CD4-positive, alpha-beta memory T cell (primary cell): Measurements from ENCODE around the gene ITPRID2. TPM values are rescaled to one million over a fixed set of nuclear protein-coding genes. Genes with fewer than 3 reads are reported as not detected.

Source experiments
- CTCF ChIA-PET: fragments of 350-600 bp; sonication (Branson Sonifier 250); formaldehyde crosslinking; loops from one replicate; lab custom pipeline; 2021; ENCODE audit warnings: inconsistent platforms; ENCODE audit not compliant: partially characterized antibody; lab: Charles Lee
- POLR2A ChIA-PET: fragments of 350-600 bp; sonication (Branson Sonifier 250); formaldehyde crosslinking; loops from one replicate; lab custom pipeline; 2021; ENCODE audit not compliant: partially characterized antibody; lab: Charles Lee
- DNase-seq, 5 donors: peaks; one replicate each; pipeline versions ENCODE4 v3.0.0 to v3.0.0-alpha.2; 2020 to 2022; ENCODE audit warnings: mixed read lengths in 1 of 5
- H3K27ac ChIP-seq: one replicate; pipeline ENCODE4 v1.7.0; 2013; ENCODE audit warnings: low read depth, low read length
- H3K27me3 ChIP-seq: 2 replicates; pipeline ENCODE4 v1.7.0; 2013; ENCODE audit warnings: mild to moderate bottlenecking, low read length, moderate library complexity; ENCODE audit not compliant: insufficient read depth
- H3K36me3 ChIP-seq: 2 replicates; pipeline ENCODE4 v1.7.0; 2013; ENCODE audit warnings: mild to moderate bottlenecking, low read length, moderate library complexity; ENCODE audit not compliant: insufficient read depth
- H3K4me1 ChIP-seq: 2 replicates; pipeline ENCODE4 v1.7.0; 2013; ENCODE audit warnings: mild to moderate bottlenecking, low read length, moderate library complexity; ENCODE audit not compliant: insufficient read depth
- H3K4me3 ChIP-seq, 2 donors: one replicate each; pipeline ENCODE4 v1.7.0; 2013; ENCODE audit warnings: low read length in 2 of 2, mild to moderate bottlenecking in 1 of 2
- H3K9me3 ChIP-seq, 2 donors: one replicate each; pipeline ENCODE4 v1.7.0; 2013; ENCODE audit warnings: low read length in 2 of 2, control low read depth in 1 of 2; ENCODE audit not compliant: control insufficient read depth in 1 of 2
- H3K27ac Mint-ChIP-seq, 7 donors: one replicate each; pipeline ENCODE4 v1.8.0; 2020 to 2021; ENCODE audit warnings: mixed read lengths in 7 of 7, mild to moderate bottlenecking in 6 of 7, inconsistent platforms in 3 of 7, moderate library complexity in 3 of 7
- H3K27me3 Mint-ChIP-seq, 2 donors: one replicate each; pipeline ENCODE4 v1.8.0; 2020 to 2021; ENCODE audit warnings: mixed read lengths in 2 of 2
- H3K36me3 Mint-ChIP-seq, 2 donors: one replicate each; pipeline ENCODE4 v1.8.0; 2020 to 2021; ENCODE audit warnings: mixed read lengths in 2 of 2, inconsistent platforms in 1 of 2, mild to moderate bottlenecking in 1 of 2
- H3K4me1 Mint-ChIP-seq, 4 donors: one replicate each; pipeline ENCODE4 v1.8.0; 2020 to 2021; ENCODE audit warnings: mixed read lengths in 4 of 4, mild to moderate bottlenecking in 1 of 4
- H3K4me3 Mint-ChIP-seq, 8 donors: one replicate each; pipeline ENCODE4 v1.8.0; 2020 to 2021; ENCODE audit warnings: mixed read lengths in 8 of 8, mild to moderate bottlenecking in 7 of 8, moderate library complexity in 6 of 8, inconsistent platforms in 3 of 8
- H3K9me3 Mint-ChIP-seq, 8 donors: one replicate each; pipeline ENCODE4 v1.8.0; 2020 to 2021; ENCODE audit warnings: mixed read lengths in 8 of 8, mild to moderate bottlenecking in 5 of 8, inconsistent platforms in 3 of 8, moderate library complexity in 1 of 8
- intact Hi-C: fragments of 100-400 bp; cut with micrococcal nuclease; formaldehyde crosslinking; loops from one replicate; pipeline ENCODE4 v1.15.1; 2023
- polyA plus RNA-seq, 2 donors: library from polyadenylated mRNA; unstranded; fragments of 300-500 nt; fragmentation: Illumina TruSeq; gene quantifications; one replicate each; pipeline ENCODE4 v1.2.3, GENCODE V29; 2021
- total RNA-seq, 2 experiments: library from RNA; stranded (reverse); gene quantifications; one replicate each; pipeline ENCODE4 v1.2.3, GENCODE V29; 2021

ITPRID2 gene
- total and polyA plus RNA-seq, 4 experiments from 2014 or later = 3.8 to 38.8 (median 18.9) TPM

GRCh38 chr2:181849601-181850000 is 41.9 kb upstream of the ITPRID2 start:
- H3K9me3 ChIP-seq = no peaks in the 10 kb centered on the region
- no peak overlapping the region for H3K4me3 Mint-ChIP-seq
- no peaks in the 10 kb centered on the region for H3K4me1 ChIP-seq
- H3K36me3 Mint-ChIP-seq = no peaks in the 10 kb centered on the region
- no peak overlapping the region for H3K27ac ChIP-seq
- no peak overlapping the region for H3K4me3 ChIP-seq
- DNase-seq = no peak
- H3K4me1 Mint-ChIP-seq = peaks cover 0 to 2% (median 0%) of the 10 kb centered on the region in 4 donors
- H3K27me3 ChIP-seq = no peaks in the 10 kb centered on the region
- ChIA-PET CTCF (no interaction called here), POLR2A (no interaction called here)
- intact Hi-C loops = no loop called here
- H3K9me3 Mint-ChIP-seq = no peaks in the 10 kb centered on the region
- no peaks in the 10 kb centered on the region for H3K36me3 ChIP-seq
- peaks cover 2 to 4% of the 10 kb centered on the region in 2 donors for H3K27me3 Mint-ChIP-seq
- no peak overlapping the region for H3K27ac Mint-ChIP-seq

GRCh38 chr2:181850936-181851560 is 40.5 kb upstream of the ITPRID2 start:
- ChIA-PET CTCF (no interaction called here), POLR2A (no interaction called here)
- Mint-ChIP-seq H3K4me1 (peaks cover 0 to 2% (median 0%) of the 10 kb centered on the region in 4 donors), H3K27ac (no peak overlapping the region), H3K36me3 (no peaks in the 10 kb centered on the region), H3K9me3 (no peaks in the 10 kb centered on the region), H3K27me3 (peaks cover 2 to 4% of the 10 kb centered on the region in 2 donors), H3K4me3 (no peak overlapping the region)
- no peak overlapping the region for H3K4me3 ChIP-seq
- H3K27ac ChIP-seq = no peak overlapping the region
- H3K4me1 ChIP-seq = no peaks in the 10 kb centered on the region
- no peaks in the 10 kb centered on the region for H3K9me3 ChIP-seq
- no peak for DNase-seq
- no peaks in the 10 kb centered on the region for H3K36me3 ChIP-seq
- intact Hi-C loops = no loop called here
- H3K27me3 ChIP-seq = no peaks in the 10 kb centered on the region

GRCh38 chr2:181851726-181852125 is 39.8 kb upstream of the ITPRID2 start:
- H3K4me1 ChIP-seq = no peaks in the 10 kb centered on the region
- H3K4me1 Mint-ChIP-seq = peaks cover 0 to 2% (median 0%) of the 10 kb centered on the region in 4 donors
- POLR2A ChIA-PET = no interaction called here
- no peak overlapping the region for H3K27ac Mint-ChIP-seq
- H3K4me3 Mint-ChIP-seq = no peak overlapping the region
- DNase-seq = no peak
- no peaks in the 10 kb centered on the region for H3K36me3 ChIP-seq
- CTCF ChIA-PET = no interaction called here
- no peak overlapping the region for H3K27ac ChIP-seq
- no peaks in the 10 kb centered on the region for H3K36me3 Mint-ChIP-seq
- H3K27me3 Mint-ChIP-seq = peaks cover 2 to 4% of the 10 kb centered on the region in 2 donors
- H3K4me3 ChIP-seq = no peak overlapping the region
- H3K9me3 ChIP-seq = no peaks in the 10 kb centered on the region
- H3K27me3 ChIP-seq = no peaks in the 10 kb centered on the region
- H3K9me3 Mint-ChIP-seq = no peaks in the 10 kb centered on the region
- intact Hi-C loops = no loop called here

- POLR2A ChIA-PET = no interaction called here
- DNase-seq = no peak
- H3K9me3 ChIP-seq = no peaks in the 10 kb centered on the region
- H3K4me1 Mint-ChIP-seq = peaks cover 0 to 2% (median 0%) of the 10 kb centered on the region in 4 donors
- H3K4me3 ChIP-seq = no peak overlapping the region
- no peaks in the 10 kb centered on the region for H3K4me1 ChIP-seq
- H3K27ac ChIP-seq = no peak overlapping the region
- no peaks in the 10 kb centered on the region for H3K36me3 Mint-ChIP-seq
- peaks cover 4 to 6% of the 10 kb centered on the region in 2 donors for H3K27me3 Mint-ChIP-seq
- no peaks in the 10 kb centered on the region for H3K27me3 ChIP-seq
- intact Hi-C loops = no loop called here
- no peak overlapping the region for H3K27ac Mint-ChIP-seq
- CTCF ChIA-PET = interaction anchor here (1.4 to 1.7 kb wide), 2 partner anchors 39 to 139 kb away, joined by 3 to 4 read pairs; no protein-coding TSS in a partner anchor
- no peaks in the 10 kb centered on the region for H3K36me3 ChIP-seq
- no peak overlapping the region for H3K4me3 Mint-ChIP-seq
- H3K9me3 Mint-ChIP-seq = no peaks in the 10 kb centered on the region
Measured at GRCh38 chr2:181853696-181854095, 37.8 kb upstream of the ITPRID2 start.

- Histone ChIP-seq H3K27me3 (no peaks in the 10 kb centered on the region), H3K9me3 (no peaks in the 10 kb centered on the region), H3K27ac (no peak overlapping the region), H3K36me3 (no peaks in the 10 kb centered on the region), H3K4me1 (no peaks in the 10 kb centered on the region), H3K4me3 (no peak overlapping the region)
- Mint-ChIP-seq H3K4me1 (peaks cover 0 to 2% (median 0%) of the 10 kb centered on the region in 4 donors), H3K36me3 (no peaks in the 10 kb centered on the region), H3K9me3 (no peaks in the 10 kb centered on the region), H3K27me3 (peaks cover 4% of the 10 kb centered on the region in 2 donors), H3K27ac (no peak overlapping the region), H3K4me3 (no peak overlapping the region)
- intact Hi-C loops = no loop called here
- CTCF ChIA-PET = no interaction called here
- POLR2A ChIA-PET = no interaction called here
- DNase-seq = no peak
Measured at GRCh38 chr2:181857483-181857882, 34.0 kb upstream of the ITPRID2 start.

GRCh38 chr2:181858600-181858999 is 32.9 kb upstream of the ITPRID2 start:
- H3K4me3 Mint-ChIP-seq = no peak overlapping the region
- ChIA-PET POLR2A (no interaction called here), CTCF (interaction anchor here (1.4 kb wide), 1 partner anchor 12 kb away, joined by 3 read pairs; no protein-coding TSS in a partner anchor)

GRCh38 chr2:181859123-181859522 is 32.4 kb upstream of the ITPRID2 start:
- Mint-ChIP-seq H3K27ac (no peak overlapping the region), H3K4me3 (no peak overlapping the region), H3K27me3 (peaks cover 2 to 4% of the 10 kb centered on the region in 2 donors), H3K9me3 (no peaks in the 10 kb centered on the region), H3K4me1 (no peaks in the 10 kb centered on the region), H3K36me3 (no peaks in the 10 kb centered on the region)
- intact Hi-C loops = no loop called here
- Histone ChIP-seq H3K9me3 (no peaks in the 10 kb centered on the region), H3K27ac (no peak overlapping the region), H3K4me3 (no peak overlapping the region), H3K27me3 (no peaks in the 10 kb centered on the region), H3K4me1 (no peaks in the 10 kb centered on the region), H3K36me3 (no peaks in the 10 kb centered on the region)
- DNase-seq = no peak
- ChIA-PET POLR2A (no interaction called here), CTCF (interaction anchor here (1.4 kb wide), 1 partner anchor 13 kb away, joined by 3 read pairs; no protein-coding TSS in a partner anchor)

More at GRCh38 chr2:181858600-181858999, 32.9 kb upstream of the ITPRID2 start:
- Histone ChIP-seq H3K4me1 (no peaks in the 10 kb centered on the region), H3K27me3 (no peaks in the 10 kb centered on the region), H3K27ac (no peak overlapping the region), H3K9me3 (no peaks in the 10 kb centered on the region), H3K4me3 (no peak overlapping the region), H3K36me3 (no peaks in the 10 kb centered on the region)
- Mint-ChIP-seq H3K27me3 (peaks cover 2 to 4% of the 10 kb centered on the region in 2 donors), H3K4me1 (no peaks in the 10 kb centered on the region), H3K36me3 (no peaks in the 10 kb centered on the region), H3K27ac (no peak overlapping the region), H3K9me3 (no peaks in the 10 kb centered on the region)
- intact Hi-C loops = no loop called here
- DNase-seq = no peak
